ENCODE data around the gene RASGEF1C. TPM values are rescaled to one million over a fixed set of nuclear protein-coding genes. Genes with fewer than 3 reads are reported as not detected.

Gene RASGEF1C
- total RNA-seq, 2 experiments from 2014 or later = not detected

DNA sequence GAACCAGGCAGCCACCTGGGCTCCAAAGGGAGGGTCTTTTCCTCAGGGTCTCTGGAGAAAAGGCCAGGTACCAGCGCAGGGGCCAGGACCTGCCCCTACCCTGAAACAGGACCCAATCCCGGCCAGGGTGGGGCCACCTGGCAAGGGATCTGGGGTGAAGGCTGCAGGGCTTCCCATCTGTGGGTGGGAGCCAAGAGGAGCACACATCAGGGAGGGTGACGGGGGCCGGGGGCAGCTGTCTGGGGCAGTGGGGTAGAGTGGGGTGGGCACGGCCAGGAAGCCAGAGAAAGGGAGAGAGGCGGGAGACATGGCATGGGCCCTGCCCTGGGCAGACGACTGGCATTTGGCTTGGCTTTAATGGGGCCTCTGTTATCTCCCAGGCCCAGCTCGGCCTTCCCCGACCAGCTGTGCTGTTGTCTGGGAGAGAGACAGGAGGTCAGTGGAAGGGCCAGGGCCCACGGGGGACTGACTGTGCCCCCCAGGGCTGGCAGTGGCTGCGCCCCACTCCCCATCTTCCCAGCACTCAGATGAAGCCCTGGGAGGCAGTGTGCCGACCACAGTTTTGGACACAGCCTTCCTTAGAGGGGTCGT, 80.2 kb downstream of the RASGEF1C start:
- no peak for DNase-seq (ENCODE audit: low spot score)
- TF ChIP-seq EZH2phosphoT487 (IDR thresholded peaks at IDR 0.05; ENCODE audit: borderline replicate concordance, low read depth, low read length) = no peak
- TF ChIP-seq, protein P1, sequence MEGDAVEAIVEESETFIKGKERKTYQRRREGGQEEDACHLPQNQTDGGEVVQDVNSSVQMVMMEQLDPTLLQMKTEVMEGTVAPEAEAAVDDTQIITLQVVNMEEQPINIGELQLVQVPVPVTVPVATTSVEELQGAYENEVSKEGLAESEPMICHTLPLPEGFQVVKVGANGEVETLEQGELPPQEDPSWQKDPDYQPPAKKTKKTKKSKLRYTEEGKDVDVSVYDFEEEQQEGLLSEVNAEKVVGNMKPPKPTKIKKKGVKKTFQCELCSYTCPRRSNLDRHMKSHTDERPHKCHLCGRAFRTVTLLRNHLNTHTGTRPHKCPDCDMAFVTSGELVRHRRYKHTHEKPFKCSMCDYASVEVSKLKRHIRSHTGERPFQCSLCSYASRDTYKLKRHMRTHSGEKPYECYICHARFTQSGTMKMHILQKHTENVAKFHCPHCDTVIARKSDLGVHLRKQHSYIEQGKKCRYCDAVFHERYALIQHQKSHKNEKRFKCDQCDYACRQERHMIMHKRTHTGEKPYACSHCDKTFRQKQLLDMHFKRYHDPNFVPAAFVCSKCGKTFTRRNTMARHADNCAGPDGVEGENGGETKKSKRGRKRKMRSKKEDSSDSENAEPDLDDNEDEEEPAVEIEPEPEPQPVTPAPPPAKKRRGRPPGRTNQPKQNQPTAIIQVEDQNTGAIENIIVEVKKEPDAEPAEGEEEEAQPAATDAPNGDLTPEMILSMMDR (conservative IDR thresholded peaks at IDR 0.05; ENCODE audit: low read length) = no peak
- H3K4me3 ChIP-seq (ENCODE audit: low read depth, low read length, poor library complexity, severe bottlenecking) = no peak overlapping the region
- no peaks in the 10 kb centered on the region for H3K9me3 ChIP-seq (ENCODE audit: low read length)
- no peaks in the 10 kb centered on the region for H3K9me2 ChIP-seq (ENCODE audit: insufficient read depth, low read length)
- BruUV-seq (replicated peaks) = no TSS peak
- H4K20me1 ChIP-seq (ENCODE audit: insufficient read depth, low read length) = no peaks in the 10 kb centered on the region
- intact Hi-C loops (cut with micrococcal nuclease; ENCODE audit: unreplicated experiment) = no loop called here
- no peaks in the 10 kb centered on the region for H3K36me3 ChIP-seq (ENCODE audit: insufficient read depth, low read length)
- POLR2A ChIA-PET = no interaction called here
- H3K27ac ChIP-seq (ENCODE audit: low read depth, low read length, poor library complexity, severe bottlenecking) = no peak overlapping the region
- no peak overlapping the region for H3K4me2 ChIP-seq (ENCODE audit: low read length)
- no peaks in the 10 kb centered on the region for H3K4me1 ChIP-seq (ENCODE audit: insufficient read depth, low read length, poor library complexity, severe bottlenecking)
- CTCF ChIA-PET (ENCODE audit: unreplicated experiment) = no interaction called here
- H2AFZ ChIP-seq (ENCODE audit: low read length) = no peak overlapping the region
- H3K79me2 ChIP-seq (ENCODE audit: insufficient read depth, low read depth, low read length) = no peaks in the 10 kb centered on the region

- no TSS peak for BruUV-seq (replicated peaks)
- no peak for TF ChIP-seq EZH2phosphoT487 (IDR thresholded peaks at IDR 0.05; ENCODE audit: borderline replicate concordance, low read depth, low read length)
- TF ChIP-seq, protein P1 (conservative IDR thresholded peaks at IDR 0.05; ENCODE audit: low read length) = no peak
- intact Hi-C loops (cut with micrococcal nuclease; ENCODE audit: unreplicated experiment) = loop anchor here (2.0 kb wide), 1 partner anchor 187 kb away; no protein-coding TSS in a partner anchor
- no peak for DNase-seq (ENCODE audit: low spot score)
- CTCF ChIA-PET (ENCODE audit: unreplicated experiment) = no interaction called here
- no peaks in the 10 kb centered on the region for H3K9me3 ChIP-seq (ENCODE audit: low read length)
- no peaks in the 10 kb centered on the region for H3K9me2 ChIP-seq (ENCODE audit: insufficient read depth, low read length)
- no peak overlapping the region for H3K4me2 ChIP-seq (ENCODE audit: low read length)
- H3K79me2 ChIP-seq (ENCODE audit: insufficient read depth, low read depth, low read length) = no peaks in the 10 kb centered on the region
- no peak overlapping the region for H3K27ac ChIP-seq (ENCODE audit: low read depth, low read length, poor library complexity, severe bottlenecking)
- POLR2A ChIA-PET = no interaction called here
- no peaks in the 10 kb centered on the region for H4K20me1 ChIP-seq (ENCODE audit: insufficient read depth, low read length)
- H3K36me3 ChIP-seq (ENCODE audit: insufficient read depth, low read length) = no peaks in the 10 kb centered on the region
- H2AFZ ChIP-seq (ENCODE audit: low read length) = no peak overlapping the region
- H3K4me3 ChIP-seq (ENCODE audit: low read depth, low read length, poor library complexity, severe bottlenecking) = no peak overlapping the region
- no peaks in the 10 kb centered on the region for H3K4me1 ChIP-seq (ENCODE audit: insufficient read depth, low read length, poor library complexity, severe bottlenecking)
Measured at GRCh38 chr5:180127682-180128670, 81.0 kb downstream of the RASGEF1C start.
